GM19372 (cell line): ENCODE measurements around the gene ZKSCAN3.
"Not testable (repeated sequence)": the region's sequence is repeated elsewhere in the genome, so short reads cannot be mapped to it uniquely, and the experiment has no call there.

Experiments used
- ATAC-seq: cut with Tn5 transposase; IDR thresholded peaks from one replicate; pipeline ENCODE4 v1.9.1; 2021; ENCODE audit warnings: mild to moderate bottlenecking, low read depth, moderate library complexity; ENCODE audit not compliant: unreplicated experiment

The ZKSCAN3 gene

GRCh38 chr6:28371280-28371679 lies 21.5 kb downstream of the ZKSCAN3 start:
- ATAC-seq, result no peak

DNA sequence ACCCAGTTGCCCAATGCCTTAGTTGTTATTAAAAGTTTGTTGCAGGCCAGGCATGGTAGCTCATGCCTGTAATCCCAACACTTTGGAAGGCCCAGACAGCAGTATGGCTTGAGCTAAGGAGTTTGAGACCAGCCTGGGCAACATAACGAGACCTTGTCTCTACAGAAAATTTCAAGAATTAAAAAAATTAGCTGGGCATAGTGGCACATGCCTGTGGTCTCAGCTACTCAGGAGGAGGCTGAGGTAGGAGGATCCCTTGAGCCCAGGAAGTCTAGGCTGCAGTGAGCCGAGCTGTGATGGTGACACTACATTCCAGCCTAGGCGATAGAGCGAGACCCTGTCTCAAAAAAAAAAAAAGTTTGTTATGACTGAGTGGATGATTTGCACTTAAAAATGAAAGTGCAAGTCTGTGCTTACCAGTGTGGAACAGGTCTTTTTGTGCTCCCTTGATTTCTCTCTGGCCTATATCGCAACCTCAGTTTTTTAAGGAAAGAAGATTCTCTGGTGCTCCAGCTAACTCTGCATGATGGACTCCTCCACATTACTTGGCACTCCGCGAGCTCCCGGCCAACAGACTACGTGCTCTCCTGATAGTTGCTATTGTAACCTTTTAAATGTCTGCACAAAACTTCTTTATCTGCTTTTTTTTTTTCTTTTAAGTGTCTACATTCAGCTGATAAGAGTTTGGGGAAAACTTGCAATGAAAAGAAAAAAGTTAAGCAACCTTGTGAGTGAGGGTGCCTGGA lies 22.1 kb downstream of the ZKSCAN3 start:
- no peak for ATAC-seq

GRCh38 chr6:28373925-28374324 lies 24.2 kb downstream of the ZKSCAN3 start:
- ATAC-seq, result no peak

GRCh38 chr6:28377879-28378278 lies 28.1 kb downstream of the ZKSCAN3 start:
- ATAC-seq, result no peak

DNA sequence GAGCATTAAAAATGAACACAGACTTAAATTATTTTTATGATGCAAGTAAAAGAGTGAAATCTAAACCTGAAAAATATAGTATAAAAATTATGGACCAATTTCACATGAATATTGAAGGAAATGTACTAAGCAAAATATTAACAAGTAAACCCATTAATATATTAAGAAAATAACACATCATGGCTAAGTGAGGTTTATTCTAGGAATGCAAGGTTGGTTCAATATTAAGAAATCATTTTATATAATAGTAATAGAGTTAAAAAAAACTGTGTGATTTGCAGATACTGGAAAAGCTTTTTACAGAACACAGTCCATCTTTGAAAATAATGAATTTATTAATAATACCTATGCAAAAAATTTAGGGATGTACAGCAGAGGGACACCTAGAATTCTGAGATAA lies 28.9 kb downstream of the ZKSCAN3 start:
- ATAC-seq, result no peak

DNA sequence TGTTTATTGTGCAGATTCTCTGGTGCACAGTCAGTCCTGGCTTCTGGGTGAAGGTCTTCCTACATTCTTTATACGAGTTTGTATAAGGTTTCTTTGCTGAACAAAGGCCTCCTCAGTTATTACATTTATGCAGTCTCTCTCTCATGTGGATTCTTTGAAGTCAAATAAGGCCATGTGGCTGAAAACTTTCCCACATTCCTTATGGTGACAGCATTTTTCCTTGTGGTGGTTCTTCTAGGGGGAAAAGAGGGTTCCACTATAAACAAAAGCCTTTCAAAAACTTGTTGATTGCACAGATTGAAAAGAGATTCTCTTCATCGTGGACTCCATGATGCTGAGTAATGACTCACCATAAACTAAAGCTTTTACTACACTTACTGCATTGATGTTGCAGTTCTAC lies 30.6 kb downstream of the ZKSCAN3 start:
- no peak for ATAC-seq

DNA sequence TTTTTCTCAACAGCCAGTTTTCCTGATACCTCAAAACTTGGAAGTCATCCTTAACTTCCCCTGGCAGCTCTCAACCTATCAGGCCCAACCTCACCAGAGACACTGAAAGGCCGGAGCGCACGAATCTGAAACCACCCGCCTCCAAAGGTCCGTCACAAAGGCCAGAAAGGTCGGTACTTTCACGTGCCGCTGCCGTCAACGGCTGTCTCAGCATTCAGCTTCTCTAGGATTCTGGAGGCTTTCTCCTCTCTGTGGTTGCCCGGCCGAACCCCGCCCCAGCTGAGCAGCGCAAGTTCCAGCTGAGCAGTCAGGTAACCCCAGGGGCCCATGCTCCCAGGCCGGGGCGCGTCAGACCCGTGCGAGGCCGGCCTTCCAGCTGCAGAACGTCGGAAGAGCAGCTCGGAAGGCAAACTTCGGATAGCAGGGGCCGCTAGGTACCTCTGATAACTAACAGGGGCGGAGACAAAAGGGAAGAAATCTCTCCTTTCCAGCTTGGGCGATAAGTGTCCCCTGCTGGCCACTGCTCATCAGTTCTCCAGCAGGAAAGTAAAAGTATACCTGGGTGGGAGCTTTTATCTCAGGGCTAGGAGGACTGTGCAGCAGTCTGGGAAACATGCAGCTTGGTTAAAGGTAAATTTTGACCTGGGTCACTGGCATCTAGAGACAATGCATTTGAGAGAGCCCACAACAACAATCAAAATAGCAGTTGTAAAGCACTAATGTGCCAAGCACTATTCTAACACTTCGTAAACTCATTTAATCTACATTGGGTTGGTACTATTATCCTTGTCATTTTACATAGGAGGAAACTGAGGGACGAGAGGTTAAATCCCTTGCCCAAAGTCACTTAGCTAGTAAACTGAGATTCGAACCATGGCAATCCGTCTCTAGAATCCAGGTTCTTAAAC lies 33.7 kb downstream of the ZKSCAN3 start:
- peak; percentile 89 for ATAC-seq

- no peak for ATAC-seq
Measured at GRCh38 chr6:28384143-28384533, 34.4 kb downstream of the ZKSCAN3 start.

DNA sequence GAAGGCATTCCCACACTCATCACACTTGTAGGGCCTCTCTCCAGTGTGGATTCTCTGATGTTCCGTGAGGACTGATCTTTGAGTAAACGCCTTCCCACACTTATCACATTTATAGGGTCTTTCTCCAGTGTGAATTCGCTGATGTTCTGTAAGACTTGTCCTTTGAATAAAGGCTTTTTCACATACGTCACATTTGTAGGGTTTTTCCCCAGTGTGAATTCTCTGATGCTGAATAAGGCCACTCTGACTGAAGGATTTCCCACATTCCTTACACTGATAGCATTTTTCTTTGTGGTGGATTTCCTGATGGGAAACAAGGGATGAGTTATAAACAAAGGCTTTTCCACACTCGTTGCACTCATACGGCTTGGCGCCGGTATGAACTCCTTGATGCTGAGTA lies 40.9 kb downstream of the ZKSCAN3 start:
- ATAC-seq, result no peak

- no peak for ATAC-seq
Measured at GRCh38 chr6:28393912-28394662, 44.3 kb downstream of the ZKSCAN3 start.

- no peak for ATAC-seq
Measured at GRCh38 chr6:28395918-28396317, 46.2 kb downstream of the ZKSCAN3 start.

DNA sequence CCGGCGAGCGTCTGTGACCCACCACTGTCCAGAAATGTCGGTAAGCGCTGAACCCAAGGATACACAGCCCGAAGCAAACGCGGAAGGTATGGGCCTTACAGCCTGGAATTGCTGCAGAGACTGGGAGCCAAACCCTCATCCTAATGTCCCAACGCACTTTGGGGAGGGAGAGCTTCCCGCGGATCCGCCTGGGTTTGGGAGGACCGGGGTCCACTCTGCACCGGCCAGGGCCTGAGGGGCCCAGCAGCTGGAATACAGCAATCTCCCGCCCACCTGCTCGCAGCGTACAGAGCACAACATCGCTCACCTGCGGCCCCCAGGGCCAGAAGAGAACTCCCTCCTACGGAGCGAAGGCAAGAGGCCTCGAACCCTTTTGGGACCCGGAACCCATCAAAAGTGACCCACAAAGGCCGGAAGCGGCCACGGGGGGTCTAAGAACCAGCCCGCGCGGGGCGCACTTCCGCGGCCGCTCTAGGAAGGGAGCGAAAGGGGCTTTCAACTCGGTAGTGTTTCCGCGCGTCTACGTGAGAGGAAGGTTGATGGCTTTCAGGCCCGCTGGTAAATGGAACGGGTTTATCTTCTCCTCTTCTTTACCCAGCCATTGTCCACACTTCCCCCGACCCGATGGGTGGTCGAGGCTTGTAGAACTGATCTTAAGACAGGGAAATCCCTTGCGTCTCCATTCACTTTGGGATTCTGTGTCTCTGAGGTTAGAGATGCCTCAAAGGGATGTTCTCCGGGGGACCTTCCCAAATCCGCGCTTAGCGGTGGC lies 49.8 kb downstream of the ZKSCAN3 start, which contains the start of gene ZSCAN12:
ZSCAN12 (minus strand) TSS at position 398 of the 772 bp plus-strand sequence. CDS start 1,342 bp downstream, outside the sequence.
- peak; percentile 79 for ATAC-seq

GRCh38 chr6:28400122-28400451 lies 50.3 kb downstream of the ZKSCAN3 start:
- no peak for ATAC-seq

DNA sequence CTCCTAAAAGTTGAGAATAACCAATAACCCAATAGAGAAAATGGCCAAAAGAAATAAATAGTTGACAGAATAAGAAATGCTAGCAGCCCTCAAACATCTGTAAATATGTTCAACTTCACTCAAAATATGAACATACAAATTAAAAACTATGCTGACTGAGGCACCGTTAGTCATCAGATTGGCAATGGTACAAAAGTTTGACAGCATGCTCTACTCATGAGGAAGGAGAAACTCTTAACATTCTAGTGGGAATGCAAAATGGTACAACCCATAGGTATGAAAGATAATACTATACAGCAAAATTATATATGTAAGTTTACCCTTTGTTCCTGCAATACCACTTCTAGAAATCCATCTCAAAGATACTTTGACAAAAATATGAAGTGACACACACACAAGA lies 51.4 kb downstream of the ZKSCAN3 start:
- no peak for ATAC-seq

- ATAC-seq, result no peak
Measured at GRCh38 chr6:28402197-28402596, 52.5 kb downstream of the ZKSCAN3 start.

DNA sequence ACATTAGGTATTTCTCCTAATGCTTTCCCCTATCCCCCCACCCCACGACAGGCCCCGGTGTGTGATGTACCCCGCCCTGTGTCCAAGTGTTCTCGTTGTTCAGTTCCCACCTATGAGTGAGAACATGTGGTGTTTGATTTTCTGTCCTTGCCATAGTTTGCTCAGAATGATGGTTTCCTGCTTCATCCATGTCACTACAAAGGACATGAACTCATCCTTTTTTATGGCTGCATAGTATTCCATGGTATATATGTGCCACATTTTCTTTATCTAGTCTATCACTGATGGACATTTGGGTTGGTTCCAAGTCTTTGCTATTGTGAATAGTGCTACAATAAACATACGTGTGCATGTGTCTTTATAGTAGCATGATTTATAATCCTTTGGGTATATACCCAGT lies 54.2 kb downstream of the ZKSCAN3 start:
- ATAC-seq, result not testable (repeated sequence)

DNA sequence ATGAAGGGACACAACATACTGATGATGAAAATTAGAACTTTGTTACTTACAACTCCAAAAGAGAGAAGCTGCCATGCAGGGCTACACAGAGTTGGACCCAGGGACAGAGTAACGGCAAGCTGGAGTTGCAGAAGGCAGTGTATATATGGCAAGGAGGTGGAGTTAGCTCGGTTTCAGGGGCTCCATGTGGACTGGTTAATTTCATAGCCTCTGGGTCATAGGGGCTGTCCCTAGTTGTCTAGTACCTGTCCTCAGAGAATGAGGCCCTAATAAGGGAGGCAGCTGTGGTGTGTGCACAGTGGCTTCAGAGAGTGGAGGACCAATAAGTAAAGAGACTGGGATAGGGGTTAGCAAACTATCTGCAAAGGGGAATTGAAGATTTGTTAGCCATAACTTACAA lies 57.7 kb downstream of the ZKSCAN3 start:
- no peak for ATAC-seq

- no peak for ATAC-seq
Measured at GRCh38 chr6:28408076-28408802, 58.5 kb downstream of the ZKSCAN3 start.

- ATAC-seq, result no peak
Measured at GRCh38 chr6:28410767-28411166, 61.0 kb downstream of the ZKSCAN3 start.

DNA sequence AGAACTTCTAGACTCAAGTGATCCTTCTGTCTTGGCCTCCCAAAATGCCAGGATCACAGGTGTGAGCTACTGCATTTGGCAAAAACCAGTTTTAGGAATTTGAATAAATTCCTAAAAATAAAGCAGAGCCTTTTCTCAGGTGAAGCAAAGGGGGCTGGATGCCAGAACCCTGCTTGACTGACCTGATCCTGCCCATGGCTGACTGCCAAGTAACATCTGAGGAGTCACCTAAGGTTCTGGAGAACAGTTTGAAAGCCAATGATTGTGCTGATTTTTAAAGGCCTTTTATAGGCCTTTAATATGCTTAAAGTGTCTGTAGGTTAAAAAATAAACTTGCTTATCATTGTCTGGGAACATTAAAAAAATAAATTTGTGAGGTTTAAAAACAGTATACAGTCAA lies 63.9 kb downstream of the ZKSCAN3 start:
- no peak for ATAC-seq
